T follicular helper cell (primary cell): ENCODE results near the gene TOR1A.

Experiments
- DNase-seq: peaks from one replicate; pipeline ENCODE4 v3.0.0-alpha.2; 2020; ENCODE audit warnings: low read depth

Gene TOR1A

GRCh38 chr9:129852579-129852978, 28.6 kb upstream of the TOR1A start:
- no peak for DNase-seq

- no peak for DNase-seq
Measured at GRCh38 chr9:129851821-129852220, 27.9 kb upstream of the TOR1A start.

GRCh38 chr9:129850821-129851550, 27.1 kb upstream of the TOR1A start:
- no peak for DNase-seq

GRCh38 chr9:129849901-129850300, 26.0 kb upstream of the TOR1A start:
- no peak for DNase-seq

- no peak for DNase-seq
Measured at GRCh38 chr9:129848712-129849441, 24.9 kb upstream of the TOR1A start.

- DNase-seq = no peak
Measured at GRCh38 chr9:129845373-129845772, 21.4 kb upstream of the TOR1A start.

GRCh38 chr9:129841071-129841470, 17.1 kb upstream of the TOR1A start:
- DNase-seq = no peak

- peak; percentile 17 for DNase-seq
Measured at GRCh38 chr9:129840034-129840433, 16.1 kb upstream of the TOR1A start.

GRCh38 chr9:129839324-129840023, 15.5 kb upstream of the TOR1A start:
- no peak for DNase-seq

GRCh38 chr9:129838707-129839259, 14.8 kb upstream of the TOR1A start:
- DNase-seq = no peak

GRCh38 chr9:129836311-129837007, 12.5 kb upstream of the TOR1A start:
- peak; percentile 31 for DNase-seq

GRCh38 chr9:129835860-129836223, 11.9 kb upstream of the TOR1A start:
- no peak for DNase-seq

- peak; percentile 96 for DNase-seq
Measured at GRCh38 chr9:129835128-129835859, 11.4 kb upstream of the TOR1A start, which contains the start of the genes C9orf78 and USP20. Gene C9orf78 (minus strand): TSS chr9:129835275. CDS start chr9:129835221, 54 bp downstream. Gene USP20 (plus strand): TSS chr9:129835458. CDS start chr9:129852556, 17,098 bp downstream.

GRCh38 chr9:129834489-129835127, 10.7 kb upstream of the TOR1A start:
- peak; percentile 23 for DNase-seq

- no peak for DNase-seq
Measured at GRCh38 chr9:129832982-129833381, 9.0 kb upstream of the TOR1A start.

GRCh38 chr9:129828969-129829368, 5.0 kb upstream of the TOR1A start:
- DNase-seq = no peak

GRCh38 chr9:129828051-129828450, 4.1 kb upstream of the TOR1A start:
- no peak for DNase-seq

GRCh38 chr9:129826759-129827158, 2.8 kb upstream of the TOR1A start:
- DNase-seq = no peak

- DNase-seq = no peak
Measured at GRCh38 chr9:129826344-129826743, 2.4 kb upstream of the TOR1A start.

- no peak for DNase-seq
Measured at GRCh38 chr9:129823542-129823934, 398 bp downstream of the TOR1A start.
